Stimulated activated CD4-positive, alpha-beta T cell treated with anti-CD3 and anti-CD28 coated beads, TNF-alpha, amount 100 ng/mL, for 1 hour (primary cell): ENCODE results near the gene INPP5B.
"Not testable (repeated sequence)": the region's sequence is repeated elsewhere in the genome, so short reads cannot be mapped to it uniquely, and the experiment has no call there.

Source experiments
- DNase-seq, 3 donors: peaks; one replicate each; pipeline ENCODE4 v3.0.0-alpha.2; 2020; ENCODE audit warnings: low read depth in 3 of 3, low spot score in 1 of 3

INPP5B gene

GRCh38 chr1:37946703-37947360, at the start of gene INPP5B:
Gene INPP5B, minus strand, starts transcription at chr1:37947053. Its CDS starts 745 bp downstream, at chr1:37946308.
- peak in 2 of 3 donors; percentile 13 to 57 for DNase-seq

DNA sequence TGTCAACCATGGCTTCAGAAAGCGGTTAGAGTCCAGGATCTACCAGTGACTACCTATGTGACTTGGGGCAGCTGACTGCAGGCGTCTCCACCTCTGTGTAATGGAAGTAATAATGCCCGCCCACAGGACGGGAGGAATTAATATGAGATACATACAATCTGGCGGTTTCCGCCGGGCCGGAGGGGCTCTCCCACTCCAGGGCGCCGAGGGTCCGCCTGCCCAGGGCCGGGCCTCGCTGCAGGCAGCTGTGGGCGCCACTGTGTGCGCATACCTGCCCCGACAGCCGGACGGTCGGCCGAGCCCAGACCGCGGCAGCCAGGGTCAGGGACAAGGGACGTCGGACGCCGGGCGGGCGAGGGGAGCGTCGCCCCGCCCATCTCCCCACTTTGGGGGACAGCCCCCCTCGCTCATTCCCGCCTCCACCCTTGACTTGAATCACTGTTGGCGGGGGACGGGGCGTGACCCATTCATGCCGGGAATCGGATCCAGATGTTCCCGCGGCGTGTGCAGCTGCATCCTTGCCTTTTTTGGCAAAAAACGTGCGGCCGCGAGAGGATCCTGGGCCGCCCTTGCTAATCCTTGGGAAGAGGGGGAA, 49.0 kb upstream of the INPP5B start:
- no peak for DNase-seq

DNA sequence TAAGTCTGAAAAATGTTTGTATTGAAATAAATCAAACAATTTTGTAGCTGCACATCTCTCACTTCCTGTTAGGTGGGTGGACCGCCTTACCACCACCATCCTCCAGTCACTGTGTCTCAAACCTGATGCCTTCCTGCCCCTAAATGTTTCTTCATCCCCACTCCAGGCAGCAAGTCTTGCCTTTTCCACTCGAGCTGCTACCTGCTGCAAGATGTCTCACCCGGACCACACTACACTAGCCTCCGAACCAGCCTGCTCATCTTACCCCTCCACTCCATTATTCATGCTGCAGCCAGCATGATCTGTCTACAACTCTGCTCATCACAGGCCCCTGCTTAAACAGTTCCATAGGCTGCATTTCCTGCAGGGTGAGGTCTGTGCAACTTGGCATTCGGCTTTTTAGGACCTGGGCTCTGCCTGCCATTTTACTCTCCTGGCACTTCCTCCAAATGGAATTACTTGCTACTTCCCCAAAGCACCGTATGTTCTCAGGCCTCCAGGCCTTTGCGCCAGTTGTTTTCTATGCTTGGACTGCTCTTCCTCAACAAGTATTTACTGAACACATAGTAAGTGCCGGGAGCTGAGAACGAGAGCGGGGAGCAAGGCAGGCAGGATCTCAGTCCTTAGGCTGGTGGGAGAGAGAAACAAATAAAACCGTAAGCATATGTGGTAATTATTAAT, 48.2 kb upstream of the INPP5B start:
- no peak for DNase-seq

GRCh38 chr1:37989361-37989930, 42.6 kb upstream of the INPP5B start:
- no peak for DNase-seq

DNA sequence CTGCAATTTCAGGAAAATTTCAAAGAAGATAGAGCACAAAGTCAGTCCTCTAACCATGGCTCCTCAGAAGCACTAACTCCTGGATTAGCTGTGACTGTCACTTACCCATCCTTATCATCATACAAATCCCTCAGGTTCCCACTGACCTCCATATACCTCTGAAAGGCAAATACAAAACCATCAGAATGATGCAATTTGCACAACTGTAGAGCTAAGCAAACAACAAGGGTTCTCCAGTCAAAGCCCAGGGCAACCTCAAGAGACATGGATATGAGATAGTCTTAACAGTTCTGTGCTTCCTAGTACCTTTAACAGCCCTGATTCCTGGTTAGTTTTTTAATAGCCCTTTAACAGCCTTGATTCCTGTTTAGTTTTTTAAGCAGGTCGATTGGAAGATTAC, 40.8 kb upstream of the INPP5B start:
- no peak for DNase-seq

DNA sequence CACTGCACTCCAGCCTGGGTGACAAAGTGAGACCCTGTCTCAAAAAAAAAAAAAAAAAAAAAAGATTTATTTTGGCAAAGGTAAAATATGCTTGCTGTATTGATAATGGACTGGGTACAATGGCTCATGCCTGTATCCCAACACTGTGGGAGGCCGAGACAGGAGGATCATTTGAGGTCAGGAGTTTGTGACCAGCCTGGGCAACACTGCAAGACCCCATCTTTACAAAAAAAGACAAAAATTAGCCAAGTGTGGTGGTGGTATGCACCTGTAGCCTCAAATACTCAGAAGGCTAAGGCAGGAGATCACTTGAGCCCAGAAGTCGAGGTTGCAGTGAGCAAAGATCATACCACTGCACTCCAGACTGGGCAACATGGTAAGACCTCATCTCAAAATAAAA, 36.7 kb upstream of the INPP5B start:
- DNase-seq: no peak

DNA sequence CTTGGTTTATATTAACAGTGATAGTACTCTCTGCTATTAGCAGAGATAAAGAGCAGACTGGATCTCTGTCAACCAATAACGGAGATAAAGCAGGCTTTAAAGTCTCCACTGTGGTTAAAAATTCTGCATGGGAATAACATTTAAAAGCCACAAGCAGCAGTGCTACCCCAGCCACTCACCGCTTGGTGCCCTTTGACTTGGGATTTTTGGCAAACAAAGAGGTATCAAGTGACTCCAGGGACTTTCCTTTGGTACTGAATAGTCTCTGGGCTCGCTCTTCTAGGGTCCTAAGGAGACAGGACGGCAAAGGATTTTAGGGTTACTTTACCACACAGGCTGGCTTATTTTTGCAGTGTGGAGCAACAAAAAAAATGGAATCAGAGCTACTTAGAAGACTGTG, 31.7 kb upstream of the INPP5B start:
- DNase-seq: no peak

DNA sequence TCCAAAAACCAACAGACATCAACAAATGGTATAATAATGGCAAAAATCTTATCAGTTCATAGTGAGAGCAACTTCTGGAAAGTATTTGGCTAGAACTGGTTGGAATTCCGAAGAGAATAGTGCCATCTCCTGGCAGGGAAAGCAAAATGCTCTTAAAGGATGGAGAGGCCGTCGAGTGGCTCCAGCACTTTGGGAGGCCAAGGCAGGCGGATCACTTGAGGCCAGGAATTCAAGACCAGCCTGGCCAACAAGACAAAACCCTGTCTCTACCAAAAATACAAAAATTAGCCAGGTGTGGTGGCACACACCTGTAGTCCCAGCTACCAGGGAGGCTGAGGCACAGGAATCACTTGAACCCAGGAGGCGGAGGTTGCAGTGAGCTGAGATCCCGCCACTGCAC, 28.2 kb upstream of the INPP5B start:
- not testable (repeated sequence) for DNase-seq

DNA sequence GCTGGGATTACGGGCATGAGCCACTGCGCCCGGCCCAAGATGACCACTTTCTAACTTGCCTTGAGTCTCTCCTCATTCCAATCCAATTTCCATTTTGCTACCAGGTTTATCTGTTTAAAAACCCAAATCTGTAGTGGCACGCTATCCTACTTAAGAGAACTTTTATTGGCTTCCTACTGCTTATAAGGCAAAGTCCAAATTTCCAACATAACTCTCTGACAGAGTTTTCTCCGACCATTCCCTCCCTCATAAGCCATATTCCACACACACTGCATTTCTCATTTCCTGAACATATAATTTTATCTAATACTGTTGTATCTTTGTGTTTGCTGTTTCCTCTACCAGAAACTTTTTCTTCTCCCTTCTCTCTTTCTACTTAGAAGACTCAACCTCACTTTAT, 27.7 kb upstream of the INPP5B start:
- DNase-seq: no peak

DNA sequence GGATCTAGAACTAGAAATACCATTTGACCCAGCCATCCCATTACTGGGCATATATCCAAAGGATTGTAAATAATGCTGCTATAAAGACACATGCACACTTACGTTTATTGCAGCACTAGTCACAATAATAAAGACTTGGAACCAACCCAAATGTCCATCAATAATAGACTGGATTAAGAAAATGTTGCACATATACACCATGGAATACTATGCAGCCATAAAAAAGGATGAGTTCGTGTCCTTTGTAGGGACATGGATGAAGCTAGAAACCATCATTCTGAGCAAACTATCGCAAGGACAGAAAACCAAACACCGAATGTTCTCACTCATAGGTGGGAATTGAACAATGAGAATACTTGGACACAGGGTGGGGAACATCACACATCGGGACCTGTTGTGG, 26.8 kb upstream of the INPP5B start:
- not testable (repeated sequence) for DNase-seq

DNA sequence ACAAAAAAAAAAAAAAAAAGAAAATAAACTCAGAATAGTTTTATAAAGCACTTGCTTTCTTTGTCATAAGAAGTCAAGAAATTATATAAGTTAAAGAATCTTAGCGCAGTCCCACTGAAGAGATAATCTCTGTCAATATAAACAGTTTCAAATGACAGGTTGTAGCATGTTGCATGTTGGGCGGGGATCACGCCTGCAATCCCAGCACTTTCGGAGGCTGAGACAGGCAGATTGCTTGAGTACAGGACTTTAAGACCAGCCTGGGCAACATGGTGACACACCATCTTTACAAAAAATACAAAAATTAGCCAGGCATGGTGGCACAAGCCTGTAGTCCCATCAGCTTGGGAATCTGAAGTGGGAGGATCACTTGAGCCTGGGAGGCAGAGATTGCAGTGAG, 18.4 kb upstream of the INPP5B start:
- DNase-seq: no peak

GRCh38 chr1:37964106-37964505, 17.3 kb upstream of the INPP5B start:
- not testable (repeated sequence) for DNase-seq

- no peak for DNase-seq
These were observed 11.8 kb upstream of the INPP5B start for GRCh38 chr1:37958690-37959089.

- DNase-seq: no peak
These were observed 8.8 kb upstream of the INPP5B start for GRCh38 chr1:37955685-37956084.

GRCh38 chr1:37954316-37954971, 7.6 kb upstream of the INPP5B start:
- no peak for DNase-seq

DNA sequence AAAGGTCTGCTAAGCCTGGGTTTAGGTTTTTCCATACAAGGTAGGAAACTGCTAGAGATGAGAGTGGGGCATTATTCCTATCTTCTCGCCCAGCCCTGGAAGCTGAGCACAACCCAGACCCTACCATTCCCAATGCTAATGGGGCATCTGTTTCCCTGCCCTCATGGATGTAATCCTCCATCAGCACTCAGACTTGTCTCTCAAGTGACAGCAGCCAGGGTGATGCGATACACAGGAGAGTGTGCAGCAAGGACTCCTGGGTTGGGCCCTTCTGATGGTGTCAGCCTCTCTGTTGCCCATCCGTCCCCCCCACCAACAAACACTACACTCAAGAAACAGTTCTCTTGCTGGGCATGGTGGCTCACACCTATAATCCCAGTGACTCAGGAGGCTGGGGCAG, 5.9 kb upstream of the INPP5B start:
- no peak for DNase-seq

DNA sequence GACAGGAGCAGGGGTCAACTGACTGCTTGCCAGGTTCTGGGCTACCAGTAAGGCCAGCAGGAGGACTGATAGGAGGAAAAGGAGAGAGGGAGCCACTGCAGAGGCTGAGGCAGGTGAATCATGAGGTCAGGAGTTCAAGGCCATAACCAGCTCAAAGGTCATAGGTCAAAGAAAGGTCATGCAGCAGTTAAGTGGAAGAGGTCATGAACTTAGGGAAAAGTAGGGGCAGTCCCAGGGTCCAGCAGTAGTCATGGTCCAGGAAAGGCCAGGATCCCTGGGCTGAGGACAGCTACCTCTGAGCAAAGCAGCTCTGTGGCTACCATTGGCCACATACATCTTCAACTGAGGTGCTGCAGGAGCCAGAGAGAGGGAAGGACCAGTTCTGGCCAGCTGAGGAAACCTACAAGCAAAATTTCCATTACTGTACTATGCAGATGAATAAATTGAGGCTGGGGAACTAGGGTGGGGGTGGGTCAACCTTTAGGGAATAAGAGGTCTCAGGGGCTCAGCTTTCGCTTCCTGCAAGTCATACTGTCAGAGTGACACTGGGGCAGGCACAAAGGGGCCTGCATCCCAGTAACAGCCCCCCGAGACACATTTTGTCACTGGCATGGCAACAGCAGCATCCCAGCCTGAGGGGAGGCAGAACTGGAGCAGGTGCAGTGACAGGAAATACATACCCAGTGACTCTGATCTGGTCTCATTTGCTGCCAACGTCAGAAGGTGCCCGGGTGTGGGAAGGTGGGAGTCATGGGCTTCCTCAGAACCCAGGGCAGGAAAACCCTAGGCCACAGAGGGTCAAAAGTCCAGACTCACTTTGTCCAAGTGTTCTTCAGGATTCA, 5.2 kb upstream of the INPP5B start:
- DNase-seq: no peak

DNA sequence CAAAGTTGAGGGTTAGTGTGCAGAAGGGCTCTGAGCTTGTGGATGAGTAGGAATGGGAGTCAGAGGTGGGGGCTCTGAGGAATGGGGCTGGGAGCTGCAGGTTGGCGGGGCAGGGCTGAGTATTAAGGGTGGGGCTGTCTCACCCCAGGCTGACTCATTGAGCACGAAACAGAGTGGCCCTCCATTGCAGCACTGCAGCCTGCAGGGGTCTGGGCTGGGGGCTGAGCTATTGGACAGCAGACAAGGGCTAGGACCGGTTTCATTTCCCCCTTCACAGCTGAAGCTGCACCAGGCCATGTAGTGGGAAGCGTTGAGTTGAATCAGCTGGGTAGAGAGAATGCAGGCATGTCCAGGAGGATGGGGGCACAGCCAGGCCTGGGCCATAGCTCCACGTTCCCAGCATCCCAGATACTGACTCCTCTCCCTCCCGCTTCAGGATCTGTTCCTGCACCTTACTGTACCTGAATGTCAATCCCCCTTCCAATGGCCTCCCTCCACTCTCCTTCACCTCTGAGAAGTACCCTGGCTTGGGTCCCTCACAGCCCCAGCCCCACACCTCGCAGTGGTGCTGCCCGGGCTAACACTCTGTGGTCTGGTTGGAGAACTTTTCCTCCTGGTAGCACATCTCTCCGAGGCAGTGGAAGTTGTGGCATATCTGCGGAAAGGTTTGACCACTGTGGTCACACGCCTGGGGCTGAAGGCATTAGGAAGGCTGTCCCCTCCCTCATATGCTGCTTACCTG, 4.4 kb upstream of the INPP5B start:
- DNase-seq: no peak

DNA sequence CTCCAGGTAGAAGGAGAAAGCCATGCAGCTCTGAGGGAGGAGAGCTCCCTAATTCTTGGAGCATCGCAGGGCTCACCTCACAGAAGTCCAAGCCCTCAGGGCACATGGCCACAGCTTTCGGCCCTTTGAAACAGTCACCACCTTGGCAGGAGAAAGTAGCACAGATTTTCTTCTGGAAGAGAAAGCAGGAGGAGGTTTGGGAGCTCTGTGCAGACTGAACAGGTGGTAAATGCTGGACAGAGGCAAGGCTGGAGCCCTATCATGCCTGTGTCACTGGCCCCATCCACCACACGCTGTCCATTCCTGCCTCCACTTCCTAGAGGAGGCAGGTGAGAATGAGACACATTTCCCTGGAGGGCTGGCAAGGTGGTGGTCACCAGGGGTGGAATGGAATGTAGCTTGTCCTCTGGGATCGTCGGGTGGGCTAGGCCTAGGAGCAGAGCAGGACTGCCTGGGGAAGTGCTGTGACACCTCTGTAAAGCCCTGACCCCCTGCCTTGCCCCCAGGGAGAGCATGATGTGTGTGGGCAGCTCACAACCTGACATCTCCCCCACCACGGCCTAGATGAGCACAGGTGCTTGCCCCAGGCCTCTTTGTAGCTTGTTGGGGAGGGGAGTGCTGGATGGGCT, 2.8 kb upstream of the INPP5B start:
- no peak for DNase-seq

- DNase-seq: no peak
These were observed 2.0 kb upstream of the INPP5B start for GRCh38 chr1:37948841-37949240.
